Stimulated activated CD8-positive, alpha-beta memory T cell treated with anti-CD3 and anti-CD28 coated beads, Interleukin-7, amount 100 ng/mL, for 4 hours (primary cell): ENCODE measurements around the gene HS6ST3.
"Not testable (repeated sequence)": the region's sequence is repeated elsewhere in the genome, so short reads cannot be mapped to it uniquely, and the experiment has no call there.

Source experiments
- DNase-seq, 2 donors: peaks; one replicate each; pipeline ENCODE4 v3.0.0-alpha.2; 2020; ENCODE audit warnings: low read depth in 2 of 2

Gene HS6ST3

GRCh38 chr13:96728463-96728862, 638.6 kb downstream of the HS6ST3 start:
- no peak for DNase-seq

GRCh38 chr13:96730676-96731075, 640.8 kb downstream of the HS6ST3 start:
- no peak for DNase-seq

- no peak for DNase-seq
Measured at GRCh38 chr13:96734499-96734898, 644.6 kb downstream of the HS6ST3 start.

- no peak for DNase-seq
Measured at GRCh38 chr13:96741779-96742178, 651.9 kb downstream of the HS6ST3 start.

GRCh38 chr13:96743296-96744089, 653.6 kb downstream of the HS6ST3 start:
- no peak for DNase-seq

GRCh38 chr13:96744367-96745331, 654.7 kb downstream of the HS6ST3 start:
- DNase-seq, result no peak

- no peak for DNase-seq
Measured at GRCh38 chr13:96746886-96747285, 657.0 kb downstream of the HS6ST3 start.

GRCh38 chr13:96749825-96750224, 659.9 kb downstream of the HS6ST3 start:
- DNase-seq, result no peak

GRCh38 chr13:96751089-96751488, 661.2 kb downstream of the HS6ST3 start:
- DNase-seq, result no peak

GRCh38 chr13:96762876-96763275, 673.0 kb downstream of the HS6ST3 start:
- DNase-seq, result no peak

GRCh38 chr13:96766306-96766705, 676.4 kb downstream of the HS6ST3 start:
- no peak for DNase-seq

- DNase-seq, result no peak
Measured at GRCh38 chr13:96768524-96768923, 678.6 kb downstream of the HS6ST3 start.

GRCh38 chr13:96769874-96770273, 680.0 kb downstream of the HS6ST3 start:
- no peak for DNase-seq

GRCh38 chr13:96771486-96772367, 681.8 kb downstream of the HS6ST3 start:
- no peak for DNase-seq

- no peak for DNase-seq
Measured at GRCh38 chr13:96772426-96772825, 682.5 kb downstream of the HS6ST3 start.

- not testable (repeated sequence) for DNase-seq
Measured at GRCh38 chr13:96778302-96778701, 688.4 kb downstream of the HS6ST3 start.

- DNase-seq, result no peak
Measured at GRCh38 chr13:96779691-96780090, 689.8 kb downstream of the HS6ST3 start.

- no peak for DNase-seq
Measured at GRCh38 chr13:96780105-96780504, 690.2 kb downstream of the HS6ST3 start.

- no peak for DNase-seq
Measured at GRCh38 chr13:96781141-96781540, 691.2 kb downstream of the HS6ST3 start.

GRCh38 chr13:96782186-96782585, 692.3 kb downstream of the HS6ST3 start:
- no peak for DNase-seq

GRCh38 chr13:96783057-96783456, 693.1 kb downstream of the HS6ST3 start:
- no peak for DNase-seq

GRCh38 chr13:96783511-96783910, 693.6 kb downstream of the HS6ST3 start:
- DNase-seq, result no peak
